Gastrocnemius medialis (tissue), 4 donors: ENCODE results near the gene TCF7L2.

Experiments used
- CTCF ChIP-seq, 5 experiments: fragments of 450-650 bp in 3 of 5; fragments of 200-600 bp in 2 of 5; sonication (generic) in 2 of 5; IDR thresholded peaks in 4 of 5; conservative IDR thresholded peaks in 1 of 5; 1 replicate in 4 of 5; 2 replicates in 1 of 5; pipeline ENCODE4 v1.5.1; 2016 to 2019; ENCODE audit warnings: antibody characterized with exemption in 5 of 5, mild to moderate bottlenecking in 3 of 5, moderate library complexity in 3 of 5
- POLR2A ChIP-seq, 2 donors: fragments of 450-650 bp; IDR thresholded peaks; one replicate each; pipeline ENCODE4 v1.6.1; 2017; ENCODE audit warnings: antibody characterized with exemption in 2 of 2, mild to moderate bottlenecking in 2 of 2, moderate library complexity in 2 of 2

- TF ChIP-seq CTCF (IDR thresholded peaks at IDR 0.05 in 4 of 5, conservative IDR thresholded peaks at IDR 0.05 in 1 of 5), result no peak
- TF ChIP-seq POLR2A (IDR thresholded peaks at IDR 0.05), result no peak
Measured at GRCh38 chr10:112981553-112981952, 31.5 kb downstream of the TCF7L2 start.
